HL-60 (cell line): ENCODE measurements around the gene RENBP.
A peak's percentile ranks its signal among the peaks of the same experiment; 100 is the strongest.

Experiments used
- DNase-seq, 2 experiments: peaks; one replicate each; pipeline ENCODE4 v3.0.0-alpha.2; 2010 to 2020; ENCODE audit warnings: low read depth in 1 of 2, low spot score in 1 of 2
- H3K27ac ChIP-seq: fragments of 250-450 bp; sonication (Bioruptor Pico); replicated peaks from 2 replicates; pipeline ENCODE4 v1.5.1; 2020; ENCODE audit warnings: mild to moderate bottlenecking, moderate library complexity
- H3K27me3 ChIP-seq: fragments of 250-450 bp; sonication (Bioruptor Pico); 2 replicates; pipeline ENCODE4 v1.5.1; 2021; ENCODE audit warnings: mild to moderate bottlenecking, moderate library complexity; ENCODE audit not compliant: insufficient read depth, poor library complexity, severe bottlenecking
- H3K4me3 ChIP-seq: replicated peaks from 2 replicates; pipeline ENCODE4 v1.5.1; 2011; ENCODE audit warnings: mild to moderate bottlenecking, control low read depth, low read length; ENCODE audit not compliant: insufficient read depth
- GABPA ChIP-seq: IDR thresholded peaks from 2 replicates; pipeline ENCODE4 v1.6.1; 2012; ENCODE audit warnings: low read depth
- POLR2AphosphoS5 ChIP-seq: IDR thresholded peaks from 2 replicates; pipeline ENCODE4 v1.6.1; 2012; ENCODE audit warnings: low read depth
- SPI1 ChIP-seq: IDR thresholded peaks from 2 replicates; pipeline ENCODE4 v1.6.1; 2012; ENCODE audit warnings: low read depth, mild to moderate bottlenecking, borderline replicate concordance
- TF ChIP-seq, protein P1 (sequence below): IDR thresholded peaks from 2 replicates; pipeline ENCODE4 v1.6.1; 2012; ENCODE audit warnings: low read depth; ENCODE audit not compliant: insufficient replicate concordance
- TF ChIP-seq, protein P2 (sequence below): IDR thresholded peaks from one replicate; pipeline ENCODE4 v1.5.1; 2011; ENCODE audit warnings: low read length, control low read depth, inconsistent platforms; ENCODE audit not compliant: insufficient read depth

The RENBP gene

DNA sequence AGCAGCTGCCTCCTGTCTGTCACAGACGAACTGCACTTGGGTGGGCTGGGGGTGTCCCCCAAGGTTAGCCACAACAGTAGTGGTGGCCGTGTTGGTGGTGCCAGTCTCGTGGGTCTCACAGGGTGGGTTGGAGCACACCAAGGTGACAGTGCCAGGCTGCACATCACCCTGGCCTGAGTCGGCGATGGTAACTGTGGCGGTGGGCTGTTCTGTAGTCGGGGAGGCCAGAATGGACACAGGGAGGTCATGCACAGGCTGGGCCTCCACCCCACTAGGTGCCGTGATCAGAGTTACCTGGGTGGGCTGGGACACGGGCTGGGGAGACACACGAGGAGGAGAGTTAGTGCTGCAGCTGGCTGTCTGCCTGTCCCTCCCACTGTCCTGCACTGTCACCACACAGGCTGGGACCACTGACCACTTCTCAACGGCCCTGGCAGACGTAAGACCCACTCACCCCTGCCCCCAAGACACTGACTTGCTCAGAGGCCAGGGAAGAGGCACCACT is 10.8 kb upstream of the RENBP start:
- no peak overlapping the region for H3K27ac ChIP-seq
- H3K27me3 ChIP-seq: no peaks in the 10 kb centered on the region

DNA sequence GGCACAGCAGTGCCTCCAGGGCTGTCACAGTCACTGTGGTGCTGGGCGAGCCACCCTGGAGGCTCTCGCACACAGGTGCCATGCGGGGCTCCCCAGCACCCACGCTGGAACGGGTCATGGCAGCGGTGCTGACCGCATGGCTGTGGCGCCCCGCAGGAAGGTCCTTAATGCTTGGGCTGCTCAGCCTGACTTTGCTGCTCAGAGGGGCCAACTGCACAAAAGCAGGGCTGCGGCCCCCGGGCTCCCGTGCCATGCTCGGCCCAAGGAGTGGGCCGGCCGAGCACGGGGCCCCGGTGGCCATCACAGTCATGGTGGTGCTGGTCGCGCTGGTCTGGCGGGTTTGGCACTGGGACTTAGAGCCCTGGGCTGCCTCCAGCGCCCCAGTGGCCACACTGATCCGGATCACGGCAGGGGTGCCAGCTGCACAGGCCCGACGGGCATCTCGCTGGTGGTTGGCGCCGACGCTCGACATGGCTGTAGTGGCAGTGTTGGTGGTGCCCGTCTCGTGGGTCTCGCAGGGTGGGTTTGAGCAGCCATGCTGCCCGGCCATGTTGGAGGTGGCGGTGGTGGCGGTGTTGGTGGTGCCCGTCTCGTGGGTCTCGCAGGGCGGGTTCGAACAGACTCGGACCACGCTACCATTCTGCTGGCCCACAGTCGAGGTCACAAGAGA is 10.2 kb upstream of the RENBP start:
- no peak for DNase-seq
- Histone ChIP-seq H3K4me3 (no peak overlapping the region), H3K27me3 (no peaks in the 10 kb centered on the region), H3K27ac (no peak overlapping the region)
- no peak for TF ChIP-seq GABPA
- TF ChIP-seq, protein P1, sequence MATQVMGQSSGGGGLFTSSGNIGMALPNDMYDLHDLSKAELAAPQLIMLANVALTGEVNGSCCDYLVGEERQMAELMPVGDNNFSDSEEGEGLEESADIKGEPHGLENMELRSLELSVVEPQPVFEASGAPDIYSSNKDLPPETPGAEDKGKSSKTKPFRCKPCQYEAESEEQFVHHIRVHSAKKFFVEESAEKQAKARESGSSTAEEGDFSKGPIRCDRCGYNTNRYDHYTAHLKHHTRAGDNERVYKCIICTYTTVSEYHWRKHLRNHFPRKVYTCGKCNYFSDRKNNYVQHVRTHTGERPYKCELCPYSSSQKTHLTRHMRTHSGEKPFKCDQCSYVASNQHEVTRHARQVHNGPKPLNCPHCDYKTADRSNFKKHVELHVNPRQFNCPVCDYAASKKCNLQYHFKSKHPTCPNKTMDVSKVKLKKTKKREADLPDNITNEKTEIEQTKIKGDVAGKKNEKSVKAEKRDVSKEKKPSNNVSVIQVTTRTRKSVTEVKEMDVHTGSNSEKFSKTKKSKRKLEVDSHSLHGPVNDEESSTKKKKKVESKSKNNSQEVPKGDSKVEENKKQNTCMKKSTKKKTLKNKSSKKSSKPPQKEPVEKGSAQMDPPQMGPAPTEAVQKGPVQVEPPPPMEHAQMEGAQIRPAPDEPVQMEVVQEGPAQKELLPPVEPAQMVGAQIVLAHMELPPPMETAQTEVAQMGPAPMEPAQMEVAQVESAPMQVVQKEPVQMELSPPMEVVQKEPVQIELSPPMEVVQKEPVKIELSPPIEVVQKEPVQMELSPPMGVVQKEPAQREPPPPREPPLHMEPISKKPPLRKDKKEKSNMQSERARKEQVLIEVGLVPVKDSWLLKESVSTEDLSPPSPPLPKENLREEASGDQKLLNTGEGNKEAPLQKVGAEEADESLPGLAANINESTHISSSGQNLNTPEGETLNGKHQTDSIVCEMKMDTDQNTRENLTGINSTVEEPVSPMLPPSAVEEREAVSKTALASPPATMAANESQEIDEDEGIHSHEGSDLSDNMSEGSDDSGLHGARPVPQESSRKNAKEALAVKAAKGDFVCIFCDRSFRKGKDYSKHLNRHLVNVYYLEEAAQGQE: no peak
- TF ChIP-seq, protein P2, sequence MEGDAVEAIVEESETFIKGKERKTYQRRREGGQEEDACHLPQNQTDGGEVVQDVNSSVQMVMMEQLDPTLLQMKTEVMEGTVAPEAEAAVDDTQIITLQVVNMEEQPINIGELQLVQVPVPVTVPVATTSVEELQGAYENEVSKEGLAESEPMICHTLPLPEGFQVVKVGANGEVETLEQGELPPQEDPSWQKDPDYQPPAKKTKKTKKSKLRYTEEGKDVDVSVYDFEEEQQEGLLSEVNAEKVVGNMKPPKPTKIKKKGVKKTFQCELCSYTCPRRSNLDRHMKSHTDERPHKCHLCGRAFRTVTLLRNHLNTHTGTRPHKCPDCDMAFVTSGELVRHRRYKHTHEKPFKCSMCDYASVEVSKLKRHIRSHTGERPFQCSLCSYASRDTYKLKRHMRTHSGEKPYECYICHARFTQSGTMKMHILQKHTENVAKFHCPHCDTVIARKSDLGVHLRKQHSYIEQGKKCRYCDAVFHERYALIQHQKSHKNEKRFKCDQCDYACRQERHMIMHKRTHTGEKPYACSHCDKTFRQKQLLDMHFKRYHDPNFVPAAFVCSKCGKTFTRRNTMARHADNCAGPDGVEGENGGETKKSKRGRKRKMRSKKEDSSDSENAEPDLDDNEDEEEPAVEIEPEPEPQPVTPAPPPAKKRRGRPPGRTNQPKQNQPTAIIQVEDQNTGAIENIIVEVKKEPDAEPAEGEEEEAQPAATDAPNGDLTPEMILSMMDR: no peak
- no peak for TF ChIP-seq SPI1
- TF ChIP-seq POLR2AphosphoS5: no peak

More for the DNA sequence above, 10.8 kb upstream of the RENBP start:
- DNase-seq: no peak
- no peak for TF ChIP-seq GABPA
- no peak for TF ChIP-seq SPI1
- H3K4me3 ChIP-seq: no peak overlapping the region

DNA sequence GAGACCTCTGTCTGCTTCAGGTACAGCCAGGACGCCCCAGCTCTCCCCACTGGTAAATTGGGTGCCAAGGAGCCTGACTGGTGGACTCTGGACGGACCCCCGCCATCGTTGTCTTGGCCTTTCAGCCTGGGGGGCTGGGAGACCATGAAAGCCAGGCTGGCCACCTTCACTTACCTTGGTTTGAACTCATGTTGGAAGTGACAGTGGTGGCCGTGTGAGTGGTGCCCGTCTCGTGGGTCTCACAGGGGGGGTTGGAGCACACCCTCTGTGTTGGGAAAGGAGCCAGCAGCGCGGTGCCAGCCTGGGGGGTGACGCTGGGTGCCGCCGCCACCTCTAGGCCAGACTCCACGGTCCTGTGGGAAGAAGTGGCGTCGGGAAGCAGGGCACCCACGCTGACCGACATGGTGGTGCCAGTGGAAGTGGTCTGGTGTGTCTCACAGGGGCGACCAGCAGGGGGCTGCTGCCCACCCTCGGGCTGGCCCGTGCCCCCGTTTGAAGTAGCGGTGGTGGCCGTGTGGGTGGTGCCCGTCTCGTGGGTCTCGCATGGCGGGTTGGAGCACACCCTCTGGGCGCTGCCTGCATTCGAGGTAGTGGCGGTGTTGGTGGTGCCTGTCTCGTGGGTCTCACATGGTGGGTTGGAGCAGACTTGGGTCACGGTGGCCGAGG is 9.6 kb upstream of the RENBP start:
- no peaks in the 10 kb centered on the region for H3K27me3 ChIP-seq
- DNase-seq: no peak
- TF ChIP-seq, protein P2: no peak
- TF ChIP-seq POLR2AphosphoS5: peak; percentile 40; the same call in 1 of the 2 replicates
- H3K4me3 ChIP-seq: no peak overlapping the region
- no peak overlapping the region for H3K27ac ChIP-seq

DNA sequence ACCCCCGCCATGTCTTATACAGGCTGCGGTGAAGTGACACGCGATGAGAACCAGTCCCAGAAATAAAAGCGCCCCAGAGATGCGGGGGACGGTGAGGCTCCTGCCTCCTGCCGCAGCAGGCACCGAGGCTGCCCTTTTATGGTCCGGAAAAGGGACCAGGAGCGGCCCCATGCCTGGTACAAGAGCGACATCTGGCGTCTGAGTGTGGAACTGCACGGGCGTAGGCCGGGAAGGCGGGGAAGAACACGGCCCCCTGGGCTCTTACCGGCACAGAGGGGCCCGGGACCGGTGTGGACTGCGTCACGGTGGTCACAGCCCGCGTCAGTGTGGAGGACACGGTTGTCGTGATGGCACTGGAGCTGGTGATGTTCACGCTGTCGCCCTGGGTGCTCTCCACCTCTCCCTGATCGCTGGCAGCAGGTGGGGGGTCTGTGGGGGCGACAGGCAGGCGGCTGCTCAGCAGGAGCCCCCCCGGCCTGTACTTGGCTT is 8.9 kb upstream of the RENBP start:
- TF ChIP-seq POLR2AphosphoS5: no peak; the same call in 1 of the 2 replicates
- TF ChIP-seq, protein P2: peak; percentile 71
- peak in 1 of 2 experiments; percentile 72 for DNase-seq
- no peak overlapping the region for H3K4me3 ChIP-seq
- no peak overlapping the region for H3K27ac ChIP-seq
- no peaks in the 10 kb centered on the region for H3K27me3 ChIP-seq

DNA sequence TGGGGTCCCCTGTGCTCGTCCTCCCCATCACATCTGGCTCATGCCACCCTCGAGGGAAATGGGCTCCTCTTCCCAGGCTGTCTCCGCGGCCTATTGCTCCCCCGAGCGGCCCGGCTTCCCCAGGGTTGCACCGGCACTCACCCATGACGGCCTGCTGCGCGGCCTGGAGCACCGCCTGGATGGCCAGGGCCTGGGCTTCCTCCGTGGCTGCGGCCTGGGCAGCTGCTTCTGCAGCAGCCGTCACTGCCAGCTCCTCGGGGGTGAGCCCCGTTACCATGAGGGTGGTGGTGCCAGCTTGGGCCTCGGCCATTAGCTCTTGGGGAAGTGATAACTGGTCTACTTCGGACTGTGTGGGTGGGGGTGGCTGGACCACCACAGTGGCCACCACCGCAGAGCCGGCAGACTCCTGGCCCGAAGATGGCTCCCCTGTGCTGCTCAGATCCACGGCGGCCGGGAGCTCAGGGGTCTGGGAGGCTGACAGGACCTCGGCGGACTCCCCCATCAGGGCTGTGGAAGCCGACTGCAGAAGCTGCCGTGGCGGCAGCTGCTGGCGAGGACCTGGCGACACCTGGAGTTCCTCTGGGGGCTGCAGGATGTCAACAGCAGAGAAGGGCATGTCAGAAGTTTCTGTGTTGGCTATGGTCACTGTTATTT is 8.1 kb upstream of the RENBP start:
- no peaks in the 10 kb centered on the region for H3K27me3 ChIP-seq
- no peak for DNase-seq
- no peak for TF ChIP-seq POLR2AphosphoS5
- TF ChIP-seq, protein P1: no peak
- TF ChIP-seq SPI1: no peak
- TF ChIP-seq GABPA: no peak
- TF ChIP-seq, protein P2: no peak
- no peak overlapping the region for H3K4me3 ChIP-seq
- H3K27ac ChIP-seq: no peak overlapping the region
